Tibial artery (tissue), 4 donors: ENCODE data around the gene RELN.

Experiments
- DNase-seq, 2 donors: peaks; one replicate each; pipeline ENCODE4 v3.0.0-alpha.2; 2019
- H3K27ac ChIP-seq, 2 donors: fragments of 200-600 bp; sonication (generic) in 1 of 2; 1 replicate in 1 of 2; 2 replicates in 1 of 2; pipeline ENCODE4 v1.5.1; 2018 to 2019; ENCODE audit warnings: mild to moderate bottlenecking in 1 of 2
- H3K27me3 ChIP-seq, 2 donors: fragments of 200-600 bp; sonication (generic) in 1 of 2; one replicate each; pipeline versions ENCODE4 v1.5.1 to v1.6.0; 2016 to 2019
- H3K36me3 ChIP-seq, 3 donors: fragments of 200-600 bp; sonication (generic) in 2 of 3; one replicate each; pipeline ENCODE4 v1.5.1; 2016 to 2019; ENCODE audit warnings: mild to moderate bottlenecking in 2 of 3
- H3K4me1 ChIP-seq, 4 donors: fragments of 200-600 bp; sonication (generic) in 2 of 4; 1 replicate in 3 of 4; 2 replicates in 1 of 4; pipeline ENCODE4 v1.5.1; 2016 to 2019
- H3K4me3 ChIP-seq, 2 donors: fragments of 200-600 bp; sonication (generic) in 1 of 2; 1 replicate in 1 of 2; 2 replicates in 1 of 2; pipeline ENCODE4 v1.5.1; 2018 to 2019; ENCODE audit warnings: mild to moderate bottlenecking in 2 of 2
- H3K9me3 ChIP-seq, 3 donors: fragments of 200-600 bp; sonication (generic) in 1 of 3; one replicate each; pipeline ENCODE4 v1.5.1; 2016 to 2019
- CTCF ChIP-seq, 2 experiments: fragments of 200-600 bp in 1 of 2; fragments of 450-650 bp in 1 of 2; IDR thresholded peaks; one replicate each; pipeline ENCODE4 v1.5.1; 2017 to 2019; ENCODE audit warnings: antibody characterized with exemption in 2 of 2, mild to moderate bottlenecking in 1 of 2, moderate library complexity in 1 of 2
- intact Hi-C: fragments of 100-400 bp; cut with DNase I; formaldehyde crosslinking; loops from one replicate; pipeline ENCODE4 v1.15.0; 2023; ENCODE audit warnings: low total_unique reads

RELN gene

GRCh38 chr7:103984050-103984449, 5.4 kb downstream of the RELN start:
- H3K4me3 ChIP-seq = no peak overlapping the region
- no peaks in the 10 kb centered on the region for H3K36me3 ChIP-seq
- intact Hi-C loops = no loop called here
- H3K9me3 ChIP-seq = no peaks in the 10 kb centered on the region
- peaks cover 0 to 7% (median 6%) of the 10 kb centered on the region in 4 donors for H3K4me1 ChIP-seq
- TF ChIP-seq CTCF (IDR thresholded peaks at IDR 0.05) = no peak
- H3K27ac ChIP-seq = no peak overlapping the region
- no peak for DNase-seq
- H3K27me3 ChIP-seq = peaks cover 0 to 18% of the 10 kb centered on the region in 2 donors

- no peak overlapping the region for H3K4me3 ChIP-seq
- no peak for DNase-seq
- peaks cover 0 to under 1% (median under 1%) of the 10 kb centered on the region in 4 donors for H3K4me1 ChIP-seq
- no peaks in the 10 kb centered on the region for H3K36me3 ChIP-seq
- intact Hi-C loops = no loop called here
- no peak overlapping the region for H3K27ac ChIP-seq
- H3K9me3 ChIP-seq = no peaks in the 10 kb centered on the region
- peaks cover 0 to 11% of the 10 kb centered on the region in 2 donors for H3K27me3 ChIP-seq
- no peak for TF ChIP-seq CTCF (IDR thresholded peaks at IDR 0.05)
Measured at GRCh38 chr7:103983201-103983977, 6.1 kb downstream of the RELN start.

GRCh38 chr7:103981003-103981423, 8.4 kb downstream of the RELN start:
- Histone ChIP-seq H3K36me3 (no peaks in the 10 kb centered on the region), H3K4me1 (no peaks in the 10 kb centered on the region), H3K27ac (no peak overlapping the region), H3K27me3 (no peaks in the 10 kb centered on the region), H3K4me3 (no peak overlapping the region), H3K9me3 (no peaks in the 10 kb centered on the region)
- intact Hi-C loops = no loop called here
- DNase-seq = no peak
- no peak for TF ChIP-seq CTCF (IDR thresholded peaks at IDR 0.05)

- no peaks in the 10 kb centered on the region for H3K36me3 ChIP-seq
- H3K27me3 ChIP-seq = no peaks in the 10 kb centered on the region
- TF ChIP-seq CTCF (IDR thresholded peaks at IDR 0.05) = no peak
- no peak overlapping the region for H3K4me3 ChIP-seq
- no peak overlapping the region for H3K27ac ChIP-seq
- intact Hi-C loops = no loop called here
- no peaks in the 10 kb centered on the region for H3K4me1 ChIP-seq
- H3K9me3 ChIP-seq = no peaks in the 10 kb centered on the region
- DNase-seq = no peak
Measured at GRCh38 chr7:103972779-103973434, 16.6 kb downstream of the RELN start.

GRCh38 chr7:103967401-103967800, 22.1 kb downstream of the RELN start:
- H3K4me3 ChIP-seq = no peak overlapping the region
- no peak for DNase-seq
- no peak overlapping the region for H3K27ac ChIP-seq
- H3K36me3 ChIP-seq = no peaks in the 10 kb centered on the region
- H3K27me3 ChIP-seq = no peaks in the 10 kb centered on the region
- H3K9me3 ChIP-seq = no peaks in the 10 kb centered on the region
- no peaks in the 10 kb centered on the region for H3K4me1 ChIP-seq
- intact Hi-C loops = no loop called here
- TF ChIP-seq CTCF (IDR thresholded peaks at IDR 0.05) = no peak
